ENCODE data around the gene ZBP1.

The ZBP1 gene

DNA sequence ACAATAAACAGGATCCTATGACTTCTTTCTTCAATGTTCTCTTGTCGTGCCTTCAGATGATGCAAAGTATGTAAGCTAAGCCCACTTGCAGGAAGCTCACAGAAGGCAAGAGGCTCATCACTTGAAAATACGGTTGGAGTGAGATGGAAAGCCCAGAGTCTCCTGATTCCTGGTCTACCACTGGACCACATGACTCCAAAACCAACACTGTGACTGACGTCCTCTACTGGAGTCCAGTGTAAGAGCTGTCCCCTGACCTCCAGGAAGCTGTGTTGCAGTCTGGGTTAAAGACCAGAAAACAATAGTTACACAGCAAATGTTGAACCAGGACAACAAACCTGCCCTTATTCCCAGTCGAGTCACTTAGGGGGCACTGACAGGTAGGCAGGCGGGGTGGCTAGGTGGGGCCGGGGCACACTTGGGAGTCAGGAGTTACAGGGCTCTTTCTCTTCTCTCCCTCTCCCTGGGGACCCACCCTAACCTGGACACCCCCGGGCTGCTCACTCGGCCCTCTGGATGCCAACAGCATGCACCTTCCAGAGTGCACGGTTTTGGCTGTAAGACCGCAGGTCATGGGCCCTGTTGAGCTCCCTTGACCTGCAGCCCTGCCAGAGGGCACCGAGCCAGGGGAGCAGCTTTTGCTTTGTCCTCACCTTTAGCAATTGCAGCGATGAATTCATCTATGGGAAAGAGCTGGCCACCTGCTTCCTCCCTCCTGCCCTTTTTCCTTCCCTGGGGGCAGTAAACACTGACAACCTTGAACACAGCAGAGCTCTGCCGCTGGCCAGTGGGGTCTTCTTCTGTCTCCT, 51.9 kb downstream of the ZBP1 start:
- DNase-seq = no peak

DNA sequence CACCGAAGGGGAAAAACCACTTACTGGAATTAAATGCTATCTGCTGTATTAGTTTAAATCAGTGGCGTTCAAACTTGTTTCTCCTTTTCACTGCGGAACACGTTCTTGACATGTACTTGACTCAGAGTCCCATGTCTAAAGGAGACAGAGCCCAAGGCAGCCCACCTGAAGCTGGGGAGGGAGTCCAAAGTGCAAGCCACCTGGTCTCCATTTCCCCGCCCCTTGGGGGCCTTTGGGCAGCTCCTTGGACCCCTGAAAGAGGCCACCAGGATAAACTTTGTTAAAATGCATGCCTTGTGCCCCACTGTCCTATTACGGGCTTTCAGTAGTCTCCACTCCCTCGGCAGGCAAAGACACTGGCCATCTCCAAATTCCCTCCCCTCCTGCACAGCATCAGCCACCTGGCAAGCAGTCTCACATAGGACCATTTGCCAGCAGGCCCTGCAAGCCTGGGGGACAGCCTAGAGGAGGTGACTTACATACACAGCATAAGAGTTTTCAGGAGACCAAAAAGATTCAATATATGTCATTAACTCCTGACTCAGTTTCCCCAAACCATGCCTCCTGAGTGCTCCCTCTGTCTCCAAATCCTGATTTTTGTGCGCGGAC, 52.7 kb downstream of the ZBP1 start:
- no peak for DNase-seq

DNA sequence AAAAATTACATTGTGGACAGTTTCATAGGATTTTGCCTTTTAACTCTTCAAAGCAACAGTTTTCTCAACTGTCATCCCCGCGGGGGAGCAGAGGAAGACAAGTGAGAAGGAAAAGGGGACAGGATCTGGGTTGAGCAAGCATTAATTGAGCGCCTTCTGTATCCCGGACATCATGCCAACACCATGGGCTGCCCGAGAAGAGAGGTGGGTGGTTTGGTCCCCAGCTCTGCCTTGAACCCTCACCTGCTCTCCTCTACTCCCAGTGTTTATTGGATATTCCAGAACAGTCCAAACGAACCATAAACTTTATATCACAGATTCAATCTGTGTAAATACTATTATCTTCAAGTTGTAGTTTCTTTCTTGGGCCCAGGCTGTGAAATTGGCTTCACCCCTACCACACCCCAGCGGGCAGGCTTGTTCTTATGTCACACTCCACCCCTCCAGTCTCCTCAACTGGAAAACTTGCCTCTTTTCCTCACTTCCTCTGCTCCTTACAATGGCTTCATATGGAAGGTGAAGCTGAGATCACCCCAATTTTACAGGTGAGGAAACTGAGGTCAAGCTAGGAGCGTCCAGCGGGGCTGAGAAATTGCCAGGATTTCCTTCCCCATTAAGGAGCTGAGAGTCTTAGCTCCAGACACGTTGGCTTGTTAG, 53.3 kb downstream of the ZBP1 start:
- no peak for DNase-seq

DNA sequence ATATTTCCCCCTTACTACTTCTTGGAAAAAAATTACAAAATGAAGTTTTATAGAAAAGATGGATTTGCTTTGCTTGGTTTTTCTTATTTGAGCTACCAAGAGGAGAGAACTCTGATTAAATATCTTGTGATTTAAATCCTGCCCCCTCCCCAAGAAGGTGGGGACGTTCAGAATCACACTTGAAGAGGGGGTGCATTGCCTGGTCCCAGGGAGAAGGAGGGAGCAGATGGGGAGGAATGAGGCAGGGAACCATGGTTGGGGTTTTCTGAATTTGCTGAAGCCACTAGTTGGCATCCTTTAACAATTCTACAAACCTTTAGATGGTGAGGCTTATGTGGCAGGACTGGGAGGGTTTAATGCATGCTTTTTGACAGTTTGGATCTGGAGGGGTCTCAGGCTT, 53.8 kb downstream of the ZBP1 start:
- no peak for DNase-seq

DNA sequence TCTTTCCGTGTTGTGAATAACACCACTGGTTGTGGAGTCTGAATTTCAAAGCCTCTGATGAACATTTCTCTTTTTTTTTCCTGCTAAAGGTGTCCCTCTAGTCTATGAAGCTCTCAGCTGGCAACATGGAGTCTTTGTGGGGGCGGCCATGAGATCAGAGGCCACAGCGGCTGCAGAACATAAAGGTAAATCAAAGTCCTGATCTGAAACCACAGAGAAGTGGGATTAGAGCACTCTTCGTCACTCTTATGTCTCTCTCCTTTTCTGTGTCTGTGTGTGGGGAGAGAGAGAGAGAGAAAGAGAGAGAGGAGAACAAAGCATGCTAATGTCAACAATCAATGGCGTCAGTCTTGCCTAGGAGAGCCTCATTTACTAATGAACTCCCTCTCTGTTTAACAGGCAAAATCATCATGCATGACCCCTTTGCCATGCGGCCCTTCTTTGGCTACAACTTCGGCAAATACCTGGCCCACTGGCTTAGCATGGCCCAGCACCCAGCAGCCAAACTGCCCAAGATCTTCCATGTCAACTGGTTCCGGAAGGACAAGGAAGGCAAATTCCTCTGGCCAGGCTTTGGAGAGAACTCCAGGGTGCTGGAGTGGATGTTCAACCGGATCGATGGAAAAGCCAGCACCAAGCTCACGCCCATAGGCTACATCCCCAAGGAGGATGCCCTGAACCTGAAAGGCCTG, 55.1 kb downstream of the ZBP1 start:
- DNase-seq = no peak

DNA sequence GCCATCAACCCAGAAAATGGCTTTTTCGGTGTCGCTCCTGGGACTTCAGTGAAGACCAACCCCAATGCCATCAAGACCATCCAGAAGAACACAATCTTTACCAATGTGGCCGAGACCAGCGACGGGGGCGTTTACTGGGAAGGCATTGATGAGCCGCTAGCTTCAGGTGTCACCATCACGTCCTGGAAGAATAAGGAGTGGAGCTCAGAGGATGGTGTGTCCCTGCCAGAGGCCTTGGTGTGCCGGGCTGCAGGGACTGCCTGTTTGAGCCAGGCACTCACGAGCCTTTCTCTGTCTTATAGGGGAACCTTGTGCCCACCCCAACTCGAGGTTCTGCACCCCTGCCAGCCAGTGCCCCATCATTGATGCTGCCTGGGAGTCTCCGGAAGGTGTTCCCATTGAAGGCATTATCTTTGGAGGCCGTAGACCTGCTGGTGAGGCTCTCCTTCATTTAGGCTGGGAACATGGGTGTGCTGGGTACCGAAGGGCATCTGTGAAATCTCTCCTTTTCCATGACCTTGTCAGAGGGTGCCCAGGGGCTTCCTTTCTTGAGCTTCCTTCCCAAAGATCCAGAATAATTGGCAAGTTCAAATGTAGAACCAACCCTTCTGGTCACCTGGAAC, 55.9 kb downstream of the ZBP1 start:
- DNase-seq = no peak

DNA sequence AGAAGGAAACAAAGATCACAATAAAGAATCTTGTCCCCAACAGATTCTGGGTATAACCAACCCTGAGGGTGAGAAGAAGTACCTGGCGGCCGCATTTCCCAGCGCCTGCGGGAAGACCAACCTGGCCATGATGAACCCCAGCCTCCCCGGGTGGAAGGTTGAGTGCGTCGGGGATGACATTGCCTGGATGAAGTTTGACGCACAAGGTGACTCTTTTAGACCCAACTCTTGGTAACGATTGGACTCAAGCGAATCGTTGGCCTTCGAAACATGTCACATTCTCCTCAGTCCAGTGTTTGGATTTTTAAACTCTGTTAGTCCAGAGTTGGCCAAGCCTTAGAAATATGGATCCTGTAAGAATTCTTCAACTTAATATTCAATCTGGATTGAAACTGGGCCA, 56.7 kb downstream of the ZBP1 start:
- DNase-seq = no peak

DNA sequence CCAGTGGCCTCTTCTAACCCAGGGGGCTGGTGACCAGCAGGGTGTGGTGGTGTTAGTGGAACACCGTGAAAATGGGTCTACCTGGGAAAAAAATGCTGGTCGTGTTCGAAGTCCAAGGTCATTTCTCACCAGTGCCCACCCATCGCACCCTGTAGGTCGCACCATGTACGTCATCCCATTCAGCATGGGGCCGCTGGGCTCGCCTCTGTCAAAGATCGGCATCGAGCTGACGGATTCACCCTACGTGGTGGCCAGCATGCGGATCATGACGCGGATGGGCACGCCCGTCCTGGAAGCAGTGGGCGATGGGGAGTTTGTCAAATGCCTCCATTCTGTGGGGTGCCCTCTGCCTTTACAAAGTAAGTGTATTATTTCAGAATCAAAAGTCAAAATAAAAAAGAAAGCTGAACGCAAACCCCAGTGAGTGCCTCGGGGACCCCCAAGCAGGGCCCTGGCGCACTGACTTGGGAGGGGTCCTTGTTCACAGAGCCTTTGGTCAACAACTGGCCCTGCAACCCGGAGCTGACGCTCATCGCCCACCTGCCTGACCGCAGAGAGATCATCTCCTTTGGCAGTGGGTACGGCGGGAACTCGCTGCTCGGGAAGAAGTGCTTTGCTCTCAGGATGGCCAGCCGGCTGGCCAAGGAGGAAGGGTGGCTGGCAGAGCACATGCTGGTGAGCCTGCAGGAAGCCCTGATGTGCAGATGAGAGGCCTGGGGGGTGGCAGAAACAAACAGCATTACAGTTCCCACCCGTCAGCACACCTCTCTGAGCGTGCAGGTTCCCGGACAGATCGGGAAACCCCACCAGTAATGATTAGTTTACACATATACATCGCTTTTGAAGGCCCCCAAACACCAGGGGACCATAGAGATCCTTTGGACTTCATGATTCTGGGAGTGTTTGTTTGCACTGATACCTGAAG, 57.4 kb downstream of the ZBP1 start:
- no peak for DNase-seq

DNA sequence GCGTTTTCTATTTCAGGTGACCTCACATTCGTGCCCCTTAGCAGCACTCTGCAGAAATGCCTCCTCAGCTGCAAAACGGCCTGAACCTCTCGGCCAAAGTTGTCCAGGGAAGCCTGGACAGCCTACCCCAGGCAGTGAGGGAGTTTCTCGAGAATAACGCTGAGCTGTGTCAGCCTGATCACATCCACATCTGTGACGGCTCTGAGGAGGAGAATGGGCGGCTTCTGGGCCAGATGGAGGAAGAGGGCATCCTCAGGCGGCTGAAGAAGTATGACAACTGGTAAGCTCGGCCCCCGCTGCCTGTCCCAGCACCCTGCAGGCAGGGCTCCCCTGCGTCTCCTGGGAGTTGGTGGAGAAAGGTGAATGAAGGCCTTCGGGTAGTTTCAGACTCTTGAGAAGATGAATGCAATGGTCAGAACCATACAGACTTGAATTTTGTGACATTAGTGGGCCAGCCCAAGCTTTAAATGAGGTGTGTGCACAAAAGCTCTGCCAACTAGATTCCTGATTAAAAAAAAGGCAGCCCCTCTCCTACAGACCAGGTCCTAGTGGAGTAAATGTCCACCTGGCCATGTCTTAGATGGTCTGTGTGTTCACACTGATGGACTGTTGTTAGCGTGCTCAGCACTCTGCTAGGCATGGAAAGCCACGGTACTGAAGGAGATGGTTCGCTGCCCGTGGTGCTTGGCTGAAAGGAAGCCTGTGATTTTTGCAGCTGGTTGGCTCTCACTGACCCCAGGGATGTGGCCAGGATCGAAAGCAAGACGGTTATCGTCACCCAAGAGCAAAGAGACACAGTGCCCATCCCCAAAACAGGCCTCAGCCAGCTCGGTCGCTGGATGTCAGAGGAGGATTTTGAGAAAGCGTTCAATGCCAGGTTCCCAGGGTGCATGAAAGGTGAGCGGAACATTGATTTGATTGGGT, 58.6 kb downstream of the ZBP1 start:
- DNase-seq = no peak

DNA sequence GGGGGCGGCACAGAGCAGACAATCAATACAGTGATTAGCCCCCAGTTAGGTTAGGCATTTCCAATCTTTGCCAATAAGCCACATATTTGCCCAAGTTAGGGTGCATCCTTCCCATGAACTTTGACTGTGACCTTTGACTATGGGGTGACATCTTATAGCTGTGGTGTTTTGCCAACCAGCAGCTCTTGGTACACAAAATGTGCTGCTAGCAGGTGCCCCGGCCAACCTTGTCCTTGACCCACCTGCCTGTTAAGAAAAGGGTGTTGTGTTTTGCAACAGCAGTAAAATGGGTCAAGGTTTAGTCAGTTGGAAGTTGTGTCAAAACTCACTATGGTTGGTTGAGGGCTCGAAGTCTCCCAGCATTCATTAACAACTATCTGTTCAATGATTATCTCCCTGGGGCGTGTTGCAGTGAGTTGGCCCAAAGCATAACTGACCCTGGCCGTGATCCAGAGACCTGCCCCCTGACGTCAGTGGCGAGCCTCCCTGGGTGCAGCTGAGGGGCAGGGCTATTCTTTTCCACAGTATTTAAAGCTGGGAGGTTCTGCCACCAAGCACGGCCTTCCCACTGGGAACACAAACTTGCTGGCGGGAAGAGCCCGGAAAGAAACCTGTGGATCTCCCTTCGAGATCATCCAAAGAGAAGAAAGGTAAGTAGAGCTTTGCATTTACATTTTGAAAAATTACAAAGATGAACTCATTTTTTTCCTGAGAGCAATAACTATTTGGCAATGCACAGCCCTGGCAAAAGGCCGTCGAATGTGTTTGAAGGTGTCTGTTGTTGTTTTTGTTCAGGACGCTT, 59.5 kb downstream of the ZBP1 start, which contains the start of gene PCK1:
Gene PCK1 (plus strand): TSS at position 557 of the 802 bp plus-strand sequence. CDS start 302 bp downstream, outside the sequence.
- no peak for DNase-seq

DNA sequence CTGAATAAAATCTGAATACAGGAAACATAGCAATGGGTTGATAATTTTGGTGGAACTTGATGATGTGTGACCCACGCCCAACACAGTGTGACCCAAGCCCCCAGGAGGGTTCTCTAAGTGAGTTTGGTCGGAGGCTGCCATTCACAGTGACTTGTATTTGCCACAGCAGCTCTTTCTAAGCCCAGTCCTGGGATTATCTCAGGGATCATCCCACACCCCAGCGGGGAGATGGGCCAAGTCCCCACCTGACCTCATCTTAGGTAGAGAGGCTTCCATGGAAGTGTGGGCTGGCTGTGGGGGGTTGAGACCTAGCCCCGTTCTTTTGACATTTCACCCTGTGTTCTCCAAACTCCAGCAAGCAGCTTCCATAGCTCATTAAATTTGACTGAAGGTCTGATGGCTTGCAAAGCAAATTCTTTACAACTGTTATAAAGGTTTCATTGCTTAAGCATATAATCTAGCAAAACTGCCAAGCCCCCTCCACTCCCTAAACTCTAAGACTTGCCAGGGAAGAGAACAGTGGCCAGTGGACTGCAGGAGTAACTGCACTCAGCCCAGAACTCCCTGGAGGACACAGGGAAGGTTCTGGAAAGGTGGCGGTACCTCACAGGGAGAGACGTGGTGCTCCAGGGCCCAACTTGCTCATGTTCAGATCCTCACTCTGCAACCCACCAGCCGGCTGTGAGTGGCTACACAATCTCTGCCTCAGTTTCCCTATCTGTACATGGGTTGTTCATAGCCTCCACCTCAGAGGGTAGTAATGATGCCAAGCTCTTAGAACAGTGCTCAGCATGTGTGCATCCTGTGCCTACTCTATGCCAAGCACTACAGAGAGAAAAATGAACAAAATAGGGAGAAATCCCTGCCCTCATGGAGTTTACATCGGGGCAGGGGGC, 60.3 kb downstream of the ZBP1 start:
- DNase-seq = no peak

DNA sequence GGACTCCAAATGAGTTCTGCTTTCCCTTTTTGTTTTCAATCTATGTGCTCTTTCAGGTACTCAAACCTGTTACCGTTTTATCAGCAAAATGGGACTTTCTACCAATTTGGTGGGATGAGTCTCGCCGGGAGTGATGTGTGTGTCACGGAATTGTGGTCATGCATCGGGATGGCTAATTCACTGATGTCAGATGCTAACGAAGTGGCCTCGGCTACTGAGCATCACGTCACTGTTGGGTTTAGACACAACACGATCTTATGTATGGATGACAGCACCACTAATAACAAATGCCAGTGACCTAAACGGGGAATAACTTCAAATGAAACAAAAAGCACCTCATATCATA, 61.0 kb downstream of the ZBP1 start:
- DNase-seq = no peak

DNA sequence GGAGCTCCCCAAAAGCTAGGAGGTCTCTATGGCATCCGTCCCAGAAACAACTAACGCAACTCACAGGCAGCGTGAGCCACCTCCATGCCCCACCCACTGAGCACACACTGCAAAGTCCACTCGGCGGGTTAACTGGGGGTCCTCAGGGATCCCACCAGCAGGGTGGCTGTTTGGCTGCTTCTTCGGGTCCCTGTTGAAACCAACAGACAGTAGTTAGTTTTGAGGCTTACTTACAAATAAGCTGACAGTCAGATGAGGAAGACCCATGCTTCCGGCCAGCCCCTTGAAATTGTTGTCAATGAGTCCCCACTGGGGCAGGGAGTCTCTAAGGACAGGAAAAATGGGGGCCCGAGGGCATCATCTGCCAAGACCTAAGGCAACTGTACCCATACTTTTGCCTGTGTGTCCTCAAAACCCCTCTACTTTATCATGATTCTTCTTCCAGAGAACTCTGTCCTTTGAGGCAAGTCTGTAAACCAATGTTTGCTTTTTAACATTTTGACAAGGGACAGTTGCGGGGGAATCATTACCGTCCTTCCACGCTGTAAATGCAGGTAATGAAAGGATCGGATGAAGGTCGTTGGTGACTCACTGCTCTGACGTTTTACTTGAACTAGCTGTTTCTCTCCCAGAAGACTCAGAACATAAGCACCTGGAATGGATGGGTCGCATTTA, 61.5 kb downstream of the ZBP1 start:
- DNase-seq = no peak

DNA sequence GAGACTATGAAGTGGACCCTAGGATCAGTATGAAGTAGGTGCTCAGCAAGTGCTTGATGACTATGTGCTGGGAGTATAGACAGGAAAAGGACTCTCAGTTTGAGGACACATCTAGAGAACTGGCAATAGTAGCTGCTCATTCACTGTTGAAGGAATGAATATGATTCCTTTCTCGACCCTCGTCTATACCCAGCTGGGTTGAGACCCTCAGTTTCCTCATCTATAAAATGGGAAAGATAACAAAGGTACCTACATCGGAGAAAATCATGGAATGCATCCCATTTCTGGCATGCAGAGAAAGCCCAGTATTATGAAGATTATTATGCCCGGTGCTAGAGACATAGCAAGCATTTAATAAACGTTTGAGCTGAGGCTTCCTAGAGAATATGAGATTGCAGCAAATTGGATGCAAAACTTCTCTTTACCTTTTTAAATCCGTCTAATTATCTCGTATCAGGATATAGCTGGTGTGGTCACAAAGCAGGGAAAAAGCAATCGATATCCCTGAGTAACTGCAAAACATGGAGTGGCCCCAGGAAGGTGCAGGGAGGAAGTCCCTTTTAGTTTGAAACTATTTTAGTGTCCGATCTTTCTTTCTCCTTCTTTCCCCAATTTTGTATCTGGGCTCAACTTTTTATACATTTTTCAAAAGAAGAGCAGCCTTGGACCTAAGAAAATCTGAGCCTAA, 62.2 kb downstream of the ZBP1 start:
- no peak for DNase-seq

DNA sequence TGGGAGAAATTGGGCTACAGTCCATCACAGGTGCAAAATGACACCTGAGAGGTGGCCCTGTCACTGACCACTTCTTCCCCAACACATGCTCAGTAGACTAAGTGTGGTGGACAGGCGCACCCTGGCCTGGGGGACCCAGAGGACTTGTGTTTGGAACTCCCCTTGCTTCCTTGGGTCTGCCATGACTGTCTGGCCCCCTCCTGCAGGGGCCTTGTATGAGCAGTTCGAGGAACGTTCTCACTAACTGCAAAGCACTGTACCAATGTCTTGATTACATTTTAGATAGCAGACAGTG, 63.3 kb downstream of the ZBP1 start:
- no peak for DNase-seq

DNA sequence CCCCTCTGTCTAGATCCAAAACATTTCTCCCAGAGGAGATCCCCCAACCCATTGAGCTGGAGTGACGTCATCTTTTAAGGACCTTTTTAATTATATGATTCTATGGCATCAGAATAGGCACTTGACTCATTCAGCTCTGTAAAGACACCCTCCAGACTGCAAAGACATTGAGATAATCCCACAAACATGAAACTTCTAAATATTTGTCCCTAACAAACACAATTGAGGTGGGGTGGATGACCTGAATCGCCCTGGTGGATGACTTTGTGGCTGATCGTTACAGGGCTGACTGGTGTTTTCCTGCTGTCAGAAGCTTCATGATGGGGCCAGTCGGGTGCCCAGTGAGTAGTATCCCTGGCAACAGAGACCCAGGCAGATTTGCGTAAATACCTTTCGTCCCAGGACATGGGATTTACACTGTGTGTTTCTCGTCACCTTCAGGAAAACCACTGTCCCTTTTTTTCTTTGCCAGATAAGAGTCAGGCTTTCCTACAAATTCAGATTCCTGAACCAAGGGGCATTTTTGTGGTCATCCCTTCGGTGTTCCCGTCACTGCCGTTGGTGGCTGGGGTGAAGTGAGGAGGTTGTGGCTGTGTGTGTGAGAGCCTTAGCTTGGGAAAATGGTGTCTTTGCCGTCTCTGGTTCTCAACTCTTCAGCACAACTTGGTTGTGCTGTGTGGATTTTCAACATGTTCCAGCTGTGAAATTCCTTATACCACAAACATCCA, 64.6 kb downstream of the ZBP1 start:
- no peak for DNase-seq
